OCI-LY7 (cell line): ENCODE data around the gene STK16.

Experiments used
- CTCF ChIP-seq: fragments of 200-600 bp; sonication (generic); conservative IDR thresholded peaks from 2 replicates; pipeline ENCODE4 v1.5.1; 2014; ENCODE audit warnings: mild to moderate bottlenecking, antibody characterized with exemption, low read length, moderate library complexity, mixed read lengths
- EZH2phosphoT487 ChIP-seq: fragments of 200-600 bp; sonication (generic); IDR thresholded peaks from 2 replicates; pipeline ENCODE4 v1.6.1; 2018; ENCODE audit warnings: low read depth, borderline replicate concordance, mild to moderate bottlenecking, mixed run types, antibody characterized with exemption, low read length, moderate library complexity, mixed read lengths

GRCh38 chr2:219249203-219249980, 4.1 kb downstream of the STK16 start:
- TF ChIP-seq CTCF (no peak), EZH2phosphoT487 (no peak)
